EH (cell line): Measurements from ENCODE around the gene AVPR1B.
A peak's percentile ranks its signal among the peaks of the same experiment; 100 is the strongest.

Source experiments
- DNase-seq: peaks from one replicate; pipeline ENCODE4 v3.0.0-alpha.2; 2015; ENCODE audit warnings: low read depth

The AVPR1B gene

GRCh38 chr1:206117151-206117948 lies at the start of gene AVPR1B:
TSS of gene AVPR1B (minus strand) at chr1:206117388. CDS start at chr1:206116890, 498 bp downstream.
- DNase-seq = peak; percentile 54

- DNase-seq = no peak
Observed at GRCh38 chr1:206145771-206146290, 28.6 kb upstream of the AVPR1B start.

GRCh38 chr1:206144605-206145004 lies 27.4 kb upstream of the AVPR1B start:
- DNase-seq = no peak

GRCh38 chr1:206143537-206144172 lies 26.5 kb upstream of the AVPR1B start:
- no peak for DNase-seq

GRCh38 chr1:206142770-206143169 lies 25.6 kb upstream of the AVPR1B start:
- no peak for DNase-seq

GRCh38 chr1:206142011-206142410 lies 24.8 kb upstream of the AVPR1B start:
- no peak for DNase-seq

GRCh38 chr1:206136241-206136640 lies 19.1 kb upstream of the AVPR1B start:
- no peak for DNase-seq

GRCh38 chr1:206135248-206135647 lies 18.1 kb upstream of the AVPR1B start:
- DNase-seq = no peak

GRCh38 chr1:206133751-206134415 lies 16.7 kb upstream of the AVPR1B start:
- peak; percentile 48 for DNase-seq

GRCh38 chr1:206131037-206131436 lies 13.8 kb upstream of the AVPR1B start:
- DNase-seq = no peak

GRCh38 chr1:206128196-206128595 lies 11.0 kb upstream of the AVPR1B start:
- DNase-seq = peak; percentile 64

- DNase-seq = no peak
Observed at GRCh38 chr1:206127336-206127735, 10.1 kb upstream of the AVPR1B start.

GRCh38 chr1:206125346-206125745 lies 8.2 kb upstream of the AVPR1B start:
- DNase-seq = no peak

- DNase-seq = no peak
Observed at GRCh38 chr1:206122686-206123085, 5.5 kb upstream of the AVPR1B start.

GRCh38 chr1:206121269-206121668 lies 4.1 kb upstream of the AVPR1B start:
- no peak for DNase-seq

GRCh38 chr1:206120406-206120805 lies 3.2 kb upstream of the AVPR1B start:
- DNase-seq = no peak

- no peak for DNase-seq
Observed at GRCh38 chr1:206116873-206117150, 376 bp downstream of the AVPR1B start.

- DNase-seq = no peak
Observed at GRCh38 chr1:206116191-206116872, 856 bp downstream of the AVPR1B start.

GRCh38 chr1:206115791-206116190 lies 1.4 kb downstream of the AVPR1B start:
- DNase-seq = no peak

GRCh38 chr1:206114692-206115640 lies 2.2 kb downstream of the AVPR1B start:
- no peak for DNase-seq

- DNase-seq = no peak
Observed at GRCh38 chr1:206112600-206113301, 4.4 kb downstream of the AVPR1B start.
